Stimulated activated CD4-positive, alpha-beta T cell treated with anti-CD3 and anti-CD28 coated beads, Interleukin-1b, Interleukin-23, amount 100 ng/mL, for 1 hour (primary cell): ENCODE data around the gene PKP4.
"Not testable (repeated sequence)": the region's sequence is repeated elsewhere in the genome, so short reads cannot be mapped to it uniquely, and the experiment has no call there.

Source experiments
- DNase-seq, 2 donors: peaks; one replicate each; pipeline ENCODE4 v3.0.0-alpha.2; 2020; ENCODE audit warnings: low read depth in 2 of 2

Gene PKP4

DNA sequence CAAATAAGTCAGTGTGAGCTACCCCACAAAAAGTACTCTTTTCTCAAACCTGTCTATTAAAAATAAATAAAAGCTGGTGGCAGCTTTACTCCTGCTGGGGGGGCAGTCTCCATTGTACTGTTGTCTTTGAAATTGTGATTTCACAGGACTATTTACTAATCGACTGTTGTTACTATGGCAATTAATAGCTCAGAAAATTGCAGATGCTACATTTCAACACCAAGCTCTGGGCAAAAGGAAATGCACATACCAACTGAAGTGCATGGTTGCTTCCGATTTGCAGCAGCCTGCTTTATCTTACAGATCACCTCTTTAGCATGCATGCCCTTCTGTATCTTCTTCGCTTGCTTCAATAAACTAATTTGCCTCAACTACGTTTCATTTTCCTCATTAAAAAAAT is 220.8 kb downstream of the PKP4 start:
- no peak for DNase-seq

DNA sequence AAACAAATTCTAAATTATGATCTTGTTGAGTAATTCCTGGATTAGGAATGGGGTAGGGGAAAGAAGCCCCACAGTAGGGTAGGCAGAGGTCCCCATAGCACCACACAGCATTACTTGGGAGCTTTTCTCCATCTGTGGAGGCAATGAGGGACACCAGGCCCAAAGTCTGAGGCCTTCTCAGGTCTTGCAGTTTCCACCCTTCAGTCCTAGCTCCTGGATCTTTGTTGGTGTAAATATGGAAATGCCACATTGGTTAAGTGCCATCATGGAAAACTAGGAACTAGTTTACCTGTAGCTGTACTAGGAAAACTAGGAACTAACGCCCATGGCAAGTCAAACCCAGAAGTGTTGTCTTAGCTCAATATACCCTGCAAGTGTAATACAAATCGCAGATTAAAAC is 225.1 kb downstream of the PKP4 start:
- no peak for DNase-seq

DNA sequence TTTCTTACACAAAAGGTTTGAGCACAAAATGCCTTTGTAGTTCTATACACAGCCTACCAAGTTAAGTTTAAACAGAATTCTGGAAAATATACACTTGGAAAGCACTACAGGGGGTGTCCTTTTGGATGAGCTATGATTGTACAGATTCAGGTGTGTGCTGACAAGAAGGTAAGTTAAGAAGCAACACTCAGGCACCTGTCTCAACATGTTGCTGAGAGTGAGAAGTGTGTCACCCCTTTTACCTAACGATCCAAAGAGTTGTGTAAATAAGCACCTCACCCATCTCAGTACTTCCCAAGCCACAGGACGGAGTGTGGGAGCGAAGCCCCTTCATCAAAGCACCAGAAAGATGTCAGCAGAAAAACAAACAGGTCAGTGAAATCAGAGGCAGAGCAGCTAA is 228.9 kb downstream of the PKP4 start:
- no peak for DNase-seq

DNA sequence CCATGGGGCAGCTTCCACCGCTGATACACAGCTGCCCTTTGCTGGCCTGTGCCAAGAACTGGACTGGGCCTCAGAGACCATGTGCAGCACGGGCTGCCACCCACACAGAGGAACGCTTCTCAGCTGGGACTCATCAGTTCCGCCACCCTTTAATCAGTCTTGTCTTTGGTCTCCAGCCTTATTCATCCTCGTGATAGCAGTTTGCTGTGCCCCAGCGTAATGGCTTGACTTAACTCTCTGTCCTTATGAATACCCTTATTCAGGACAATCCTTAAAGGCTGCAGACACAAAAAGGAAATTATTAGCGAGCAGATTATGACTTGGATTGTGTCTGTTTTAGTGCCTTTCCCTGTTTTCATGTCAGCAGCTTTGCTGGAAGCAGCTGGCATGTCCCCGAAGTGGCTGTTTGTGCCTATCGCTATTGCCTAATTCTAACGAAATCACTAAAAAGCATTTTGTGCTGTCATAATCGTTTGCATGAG is 229.5 kb downstream of the PKP4 start:
- no peak for DNase-seq

DNA sequence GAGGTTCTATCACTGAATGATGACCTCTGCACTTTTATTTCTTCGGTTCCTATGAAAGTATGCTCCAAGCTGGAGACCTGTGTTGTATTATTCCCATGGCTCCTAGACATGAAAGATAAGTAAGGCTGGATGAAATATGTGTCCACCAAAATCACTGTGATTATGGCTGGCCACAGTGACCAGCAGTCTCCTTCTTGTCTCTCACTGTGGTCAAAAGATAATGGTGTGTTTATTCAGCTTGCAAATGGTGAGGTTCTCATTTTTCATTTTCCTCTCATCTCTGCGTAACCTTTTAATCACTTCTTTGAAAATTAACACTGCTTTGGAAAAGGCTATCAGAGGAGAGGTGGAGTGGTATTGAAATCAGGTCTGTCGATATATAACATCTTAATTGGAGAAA is 230.6 kb downstream of the PKP4 start:
- DNase-seq = no peak

DNA sequence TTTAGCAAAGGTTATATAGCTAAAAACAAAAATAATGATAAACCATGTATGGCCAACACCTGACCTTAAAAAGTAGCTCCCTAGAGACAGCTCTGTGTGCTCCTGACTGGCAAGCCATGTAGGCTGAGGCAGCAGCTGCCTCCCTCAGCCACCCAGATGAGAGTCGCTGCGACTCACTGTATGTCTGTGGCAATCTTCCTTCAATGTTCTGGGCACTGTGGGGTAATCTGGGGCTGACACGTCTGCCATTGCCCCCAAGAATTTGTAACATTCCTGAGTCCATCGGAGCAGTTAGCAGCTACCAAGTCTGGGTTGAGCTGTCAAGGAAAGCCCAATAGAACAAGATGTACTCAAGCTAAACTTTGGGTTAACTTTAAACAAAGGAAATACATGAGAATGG is 232.0 kb downstream of the PKP4 start:
- DNase-seq = no peak

DNA sequence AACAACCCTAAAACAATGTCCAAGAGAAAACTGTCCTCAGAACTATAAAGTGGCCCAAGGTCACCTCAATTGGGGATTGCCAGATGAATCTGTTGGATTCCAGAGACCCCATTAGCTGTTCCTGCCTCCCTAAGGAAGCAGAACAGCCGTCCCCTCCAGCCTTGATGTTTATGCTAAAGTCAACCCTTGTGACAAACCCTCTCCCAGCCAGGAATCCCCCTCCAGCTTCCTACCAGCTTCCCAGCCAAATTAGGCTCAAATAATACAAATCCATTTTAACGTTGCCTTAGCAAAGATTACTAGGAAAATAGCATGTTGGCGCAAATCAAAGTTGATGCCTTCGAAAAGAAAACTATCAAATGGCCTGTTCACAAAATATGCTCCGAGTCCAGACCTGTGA is 232.6 kb downstream of the PKP4 start:
- no peak for DNase-seq

DNA sequence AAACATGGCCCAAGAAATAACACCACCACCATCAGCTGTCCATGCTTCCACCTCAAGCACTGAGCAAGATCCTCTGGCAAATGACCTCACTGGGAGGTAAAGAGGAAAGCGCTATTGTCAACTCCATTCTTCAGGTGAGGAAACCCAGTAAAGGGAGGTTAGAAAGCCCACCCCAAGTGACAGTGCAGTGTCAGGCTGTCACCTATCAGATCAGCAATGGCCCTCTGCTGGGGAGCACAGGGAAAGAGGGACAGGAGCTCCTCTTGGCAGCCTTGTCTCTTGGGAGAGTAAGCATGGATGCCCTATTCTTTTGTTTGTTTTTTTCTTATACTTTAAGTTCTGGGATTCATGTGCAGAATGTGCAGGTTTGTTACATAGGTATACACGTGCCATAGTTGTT is 234.1 kb downstream of the PKP4 start:
- DNase-seq = no peak

DNA sequence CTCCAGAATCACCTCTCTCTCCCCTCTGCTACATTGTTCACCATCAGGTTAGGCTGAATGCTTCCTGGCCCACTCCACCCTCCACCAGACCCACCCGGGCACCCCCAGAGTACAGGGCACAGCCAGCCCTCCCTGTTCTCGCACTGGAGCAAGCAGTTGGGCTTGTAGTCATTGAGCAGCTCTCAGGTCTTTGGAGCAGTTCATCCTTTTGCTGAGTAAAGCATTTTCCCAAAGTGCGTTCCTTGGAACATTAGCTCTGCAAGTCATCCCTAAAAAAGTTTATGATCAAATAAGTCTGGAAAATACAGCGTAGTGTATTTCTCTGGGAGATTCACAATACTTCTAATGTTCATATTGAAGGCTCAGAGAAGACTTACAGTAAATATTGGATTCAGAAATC is 234.9 kb downstream of the PKP4 start:
- no peak for DNase-seq

DNA sequence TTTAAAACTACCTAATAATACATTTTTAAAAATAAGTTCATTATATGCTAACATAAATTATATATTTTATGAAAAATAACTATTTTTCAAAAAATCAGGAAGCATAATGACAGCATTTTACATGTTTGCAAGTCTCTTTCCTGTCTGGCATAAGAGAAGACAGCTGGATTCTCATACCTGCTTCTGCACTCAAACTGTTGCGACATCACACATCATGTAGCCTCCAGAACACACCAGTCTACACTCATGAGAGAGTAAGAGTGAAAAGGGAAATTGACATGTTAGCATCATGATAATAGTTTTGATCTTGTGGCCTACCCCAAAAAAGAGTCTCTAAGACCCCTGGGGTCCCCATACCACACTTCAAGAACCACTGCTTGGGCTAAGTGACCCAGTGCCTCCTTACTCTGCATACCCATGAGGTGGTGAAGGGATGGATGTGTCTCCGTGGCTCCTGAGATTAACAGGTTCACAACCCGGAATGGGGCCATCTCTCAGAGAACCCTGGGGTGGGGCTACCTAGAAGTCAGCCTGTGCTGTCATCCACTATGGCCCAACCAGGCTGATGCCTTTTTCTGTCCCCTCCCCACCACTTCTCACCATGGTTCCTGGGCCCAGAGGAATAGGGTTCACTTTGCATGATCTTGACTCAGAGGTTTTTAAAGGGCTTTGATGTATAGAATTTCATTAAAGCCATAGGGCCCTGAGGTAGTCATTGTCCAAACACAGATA is 235.8 kb downstream of the PKP4 start:
- no peak for DNase-seq

DNA sequence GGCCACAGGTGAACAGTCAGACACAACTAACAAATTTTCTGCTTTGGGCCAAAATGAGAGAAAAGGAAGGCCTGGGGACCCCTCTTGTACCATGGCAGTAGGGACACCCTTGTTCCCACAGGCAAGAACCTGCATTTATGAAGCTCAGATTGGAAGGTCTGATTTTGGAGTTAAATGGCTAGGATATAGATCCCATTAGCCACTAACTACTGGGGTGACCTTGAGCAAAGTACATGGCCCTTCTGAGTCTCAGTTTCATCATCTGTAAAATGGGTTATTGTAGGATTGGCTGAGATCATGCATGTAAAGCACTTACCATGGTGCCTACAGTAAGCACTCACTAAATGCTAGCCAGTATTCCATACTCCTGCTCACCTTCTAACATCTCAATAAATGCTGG is 236.7 kb downstream of the PKP4 start:
- DNase-seq = no peak

DNA sequence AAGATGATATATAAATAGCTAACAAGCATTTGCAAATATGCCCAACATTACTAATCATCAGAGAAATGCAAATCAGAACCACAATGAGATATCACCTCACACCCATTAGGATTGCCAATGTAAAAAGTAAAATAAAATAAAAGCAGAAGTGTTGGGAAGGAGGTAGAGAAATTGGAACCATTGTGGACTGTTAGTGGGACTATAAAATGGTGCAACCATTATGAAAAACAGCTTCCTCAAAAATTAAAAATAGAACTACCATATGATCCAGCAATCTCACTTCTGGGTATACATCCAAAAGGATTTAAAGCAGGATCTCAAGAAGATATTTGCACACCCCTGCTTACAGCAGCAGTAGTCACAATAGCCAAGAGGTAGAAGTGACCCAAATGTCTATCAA is 238.6 kb downstream of the PKP4 start:
- no peak for DNase-seq

DNA sequence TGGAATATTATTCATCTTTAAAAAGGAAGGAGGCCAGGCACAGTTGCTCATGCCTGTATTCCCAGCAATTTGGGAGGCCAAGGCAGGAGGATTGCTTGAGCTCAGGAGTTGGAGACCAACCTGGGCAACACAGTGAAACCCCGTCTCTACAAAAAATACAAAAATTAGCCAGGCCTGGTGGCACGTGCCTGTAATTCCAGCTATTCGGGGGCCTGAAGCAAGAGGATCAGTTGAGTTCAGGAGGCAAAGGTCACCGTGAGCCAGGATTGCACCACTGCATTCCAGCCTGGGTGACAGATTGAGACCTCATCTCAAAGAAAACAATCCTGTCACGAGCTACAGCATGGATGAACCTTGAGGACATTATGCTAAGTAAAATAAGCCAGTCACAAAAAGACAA is 239.0 kb downstream of the PKP4 start:
- not testable (repeated sequence) for DNase-seq

DNA sequence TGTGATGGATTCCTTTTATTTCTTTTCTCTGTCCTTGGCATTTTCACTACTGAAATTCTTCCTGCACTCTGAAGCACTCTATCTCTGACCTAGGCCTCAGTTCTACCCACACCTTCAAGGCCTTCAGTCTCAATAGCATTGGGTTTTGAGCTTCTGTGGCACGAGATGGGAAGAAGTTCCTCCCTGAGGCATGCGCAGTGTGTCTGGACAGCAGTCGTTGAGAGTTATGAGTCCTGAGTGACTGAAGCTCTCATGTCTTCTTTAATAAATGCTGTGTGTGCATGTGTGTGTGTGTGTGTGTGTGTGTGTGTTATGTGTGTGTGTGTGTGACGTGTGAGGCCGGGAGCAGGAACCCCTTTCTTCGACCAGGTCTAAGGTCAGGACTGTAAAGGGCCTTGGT is 242.6 kb downstream of the PKP4 start:
- DNase-seq = no peak

DNA sequence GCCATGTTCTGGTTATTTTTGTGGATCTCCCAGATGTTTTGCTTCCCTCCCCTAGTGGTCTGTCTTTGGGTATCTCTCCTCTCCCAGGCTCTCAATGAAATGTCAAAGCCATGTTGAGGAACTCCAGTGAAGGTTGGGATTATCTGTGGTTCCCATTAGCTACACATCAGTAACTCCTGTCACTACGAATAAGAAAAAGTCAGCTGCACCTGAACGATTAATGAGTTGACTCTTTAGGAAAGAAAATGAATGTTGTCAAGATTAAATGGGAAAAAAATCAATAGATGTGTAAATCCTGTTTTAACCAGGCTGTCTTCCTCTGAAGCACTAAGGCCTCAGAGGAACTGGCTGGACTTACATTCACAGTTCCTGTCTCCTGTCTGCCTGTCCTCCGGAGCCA is 244.3 kb downstream of the PKP4 start:
- DNase-seq = no peak

DNA sequence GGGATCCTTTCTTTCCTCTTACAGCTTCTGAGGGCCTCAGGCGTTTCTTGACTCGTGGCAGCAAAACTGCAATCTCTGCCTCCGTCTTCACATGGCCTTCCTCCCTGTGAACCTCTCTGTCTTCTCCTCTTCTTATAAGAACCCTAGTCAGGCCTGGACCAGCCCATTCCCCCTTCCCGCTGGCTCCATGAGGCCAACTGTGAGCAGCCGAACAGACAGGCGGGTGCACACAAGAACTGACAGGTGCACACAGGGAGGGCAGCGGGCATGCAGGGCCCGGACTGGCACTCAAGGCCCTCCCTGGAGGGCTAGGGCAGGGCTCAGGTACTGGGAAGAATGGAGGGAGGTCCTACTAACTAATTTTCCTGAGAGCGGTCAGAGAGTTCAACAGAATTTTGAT is 246.0 kb downstream of the PKP4 start:
- no peak for DNase-seq

DNA sequence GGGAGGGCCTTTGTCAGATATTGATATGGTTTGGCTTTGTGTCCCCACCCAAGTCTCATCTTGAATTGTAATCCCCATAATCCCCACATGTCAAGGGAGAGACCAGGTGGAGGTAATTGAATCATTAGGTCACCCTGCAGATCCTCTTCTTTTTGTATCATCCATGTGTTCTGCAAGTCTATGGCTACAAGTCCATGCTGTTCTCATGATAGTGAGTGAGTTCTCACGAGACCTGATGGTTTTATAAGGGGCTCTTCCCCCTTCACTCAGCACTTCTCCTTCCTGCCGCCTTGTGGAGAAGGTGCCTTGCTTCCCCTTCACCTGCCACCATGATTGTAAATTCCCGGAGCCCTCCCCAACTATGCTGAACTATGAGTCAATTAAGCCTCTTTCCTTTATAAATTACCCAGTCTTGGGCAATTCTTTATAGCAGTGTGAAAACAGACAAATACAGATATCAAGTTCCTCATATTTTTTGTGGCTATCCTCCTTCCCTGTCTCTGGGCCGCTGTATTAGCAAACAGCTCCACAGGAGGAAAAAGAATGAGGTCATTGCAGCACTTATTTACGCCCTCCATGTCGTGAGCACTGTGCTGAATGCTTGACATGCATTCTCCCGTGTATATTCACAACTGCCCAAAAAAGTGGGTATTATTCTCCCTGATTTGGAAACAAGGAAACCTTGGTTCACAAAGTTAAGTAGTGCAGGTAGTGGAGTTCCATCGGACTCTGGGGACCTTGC is 248.1 kb downstream of the PKP4 start:
- DNase-seq = not testable (repeated sequence)

DNA sequence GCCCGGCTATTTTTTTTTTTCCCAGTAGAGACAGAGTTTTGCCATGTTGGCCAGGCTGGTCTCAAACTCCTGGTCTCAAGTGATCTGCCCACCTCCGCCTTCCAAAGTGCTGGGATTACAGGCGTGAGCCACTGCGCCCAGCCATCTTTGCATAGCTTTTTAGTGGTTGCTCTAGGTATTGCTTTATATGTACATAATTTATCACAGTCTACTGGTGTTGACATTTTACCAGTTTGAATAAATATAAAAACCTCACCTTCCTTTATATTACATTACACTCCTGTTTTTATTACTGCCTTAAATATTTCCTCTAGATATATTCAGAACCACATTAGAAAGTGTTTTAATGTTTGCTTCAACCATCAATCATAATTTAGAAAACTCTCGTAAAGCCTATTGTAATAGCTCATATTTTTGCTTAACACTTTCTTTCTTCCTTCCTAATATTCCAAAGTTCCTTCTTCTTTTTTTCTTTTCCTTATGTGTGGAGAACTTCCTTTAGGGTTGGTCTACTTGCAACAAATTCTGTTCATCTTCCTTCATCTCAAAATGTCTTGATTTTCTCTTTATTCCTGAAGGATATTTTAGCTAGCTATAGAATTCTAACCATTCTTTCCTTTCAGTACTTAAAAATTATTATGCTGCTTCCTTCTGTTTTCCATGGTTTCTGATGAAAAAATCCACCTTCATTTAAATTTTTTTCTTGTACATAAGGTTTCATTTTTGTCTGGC is 256.2 kb downstream of the PKP4 start:
- no peak for DNase-seq

DNA sequence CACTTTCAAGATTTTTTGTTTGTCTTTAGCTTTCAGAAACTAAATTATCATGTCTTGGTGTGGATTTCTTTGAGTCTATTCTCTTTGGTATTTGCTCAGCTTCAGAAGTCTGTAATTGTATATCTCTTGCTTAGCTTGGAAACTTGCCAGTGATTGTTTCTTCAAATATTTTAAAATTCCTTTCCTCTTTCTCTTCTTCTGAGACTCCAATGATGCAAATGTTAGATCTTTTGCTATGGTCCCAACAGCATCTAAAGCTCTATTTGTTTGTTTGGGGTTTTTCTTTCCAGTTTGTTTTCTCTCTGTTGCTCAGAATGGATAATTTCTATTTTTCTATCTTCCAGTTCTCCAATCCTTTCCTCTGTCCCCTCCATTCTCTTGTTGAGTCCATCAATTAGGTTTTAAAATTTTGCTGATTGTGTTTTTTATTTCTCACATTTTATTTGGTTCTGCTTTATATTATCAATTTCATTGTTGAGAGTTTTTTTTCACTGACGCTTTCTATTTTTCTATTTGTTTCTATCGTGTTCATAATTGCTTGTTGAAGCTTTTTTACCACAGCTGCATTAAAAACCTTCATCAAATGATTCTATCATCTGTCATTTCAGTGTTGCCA is 256.9 kb downstream of the PKP4 start:
- DNase-seq = no peak

DNA sequence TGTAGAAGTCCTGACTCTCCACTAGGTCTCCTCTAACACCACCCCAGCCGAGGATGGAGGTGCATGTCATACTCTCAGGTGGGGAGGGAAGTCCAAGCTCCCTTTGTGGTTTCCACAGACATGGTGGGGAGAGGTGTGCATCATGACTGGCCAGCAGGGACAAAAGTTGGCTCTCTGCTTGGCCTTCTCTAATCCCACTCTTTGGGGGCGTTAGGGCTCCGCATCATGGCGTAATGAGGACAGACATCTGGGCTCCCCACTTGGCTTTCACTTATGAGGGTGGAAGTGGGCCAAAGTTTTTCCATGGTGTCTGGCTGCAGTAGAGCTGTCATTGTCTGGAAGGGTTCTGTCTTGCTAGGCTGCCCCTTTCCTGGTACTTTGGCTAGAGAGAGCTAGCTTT is 257.7 kb downstream of the PKP4 start:
- no peak for DNase-seq

DNA sequence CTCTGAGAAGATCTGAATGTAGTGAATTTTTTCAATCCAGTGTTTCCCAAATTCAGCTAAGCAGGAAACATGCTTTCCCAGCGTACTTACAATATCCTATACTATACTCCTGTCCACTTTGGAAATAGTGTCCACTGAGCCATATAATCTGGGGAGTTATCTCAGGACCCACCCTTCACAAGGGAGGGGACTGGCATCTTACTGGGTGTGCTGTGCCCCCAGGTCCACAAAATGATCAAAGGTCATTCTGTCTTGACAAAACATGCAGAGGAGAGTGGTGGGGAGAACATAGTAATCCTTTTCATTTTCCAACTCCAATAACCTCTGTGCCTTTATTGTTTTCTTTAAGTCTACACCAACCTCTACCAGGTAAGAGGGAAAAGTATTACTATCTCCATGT is 258.6 kb downstream of the PKP4 start:
- no peak for DNase-seq

DNA sequence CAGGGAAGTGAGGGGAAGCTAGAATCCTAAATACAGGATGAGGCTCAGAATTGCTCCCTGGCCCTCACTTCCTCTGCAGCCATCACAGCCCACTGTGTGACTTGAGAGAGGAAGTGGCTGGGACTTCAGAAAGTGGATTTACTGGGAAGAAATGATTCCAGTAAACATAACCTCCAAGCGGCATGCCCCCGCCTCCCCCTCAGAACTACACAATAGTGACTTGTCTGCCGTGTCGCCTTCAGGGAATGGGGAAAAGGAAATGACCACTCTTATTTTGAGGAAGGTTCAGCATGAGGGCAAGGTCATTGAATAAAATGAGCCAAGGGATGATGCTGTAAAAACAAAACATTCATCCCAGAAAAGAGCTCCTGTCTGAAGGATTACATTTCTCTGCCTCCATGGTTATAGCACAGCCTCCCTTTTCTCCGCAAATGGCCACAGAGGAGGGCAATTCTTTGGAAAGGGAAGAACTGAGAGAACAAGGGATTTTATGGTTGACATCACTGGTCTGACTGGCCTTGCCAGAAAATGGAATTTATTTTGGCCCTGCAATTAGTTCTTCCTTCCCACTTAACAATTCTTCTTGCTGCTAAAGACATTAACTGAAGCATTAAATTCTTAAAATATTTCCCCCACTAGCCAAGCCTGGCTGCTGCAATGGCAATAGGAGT is 259.5 kb downstream of the PKP4 start:
- no peak for DNase-seq
